Activated CD4-positive, CD25-positive, alpha-beta regulatory T cell treated with anti-CD3 and anti-CD28 coated beads, Interleukin-2, amount 50 U/mL, for 24 hours (primary cell): ENCODE results near the gene NHLRC4.

Experiments
- ATAC-seq, 2 donors: fragments of 150-1000 bp; cut with Tn5 transposase; one replicate each; pipeline ENCODE4 v1.10.0; 2021; ENCODE audit warnings: mild to moderate bottlenecking in 1 of 2, moderate library complexity in 1 of 2

NHLRC4 gene

GRCh38 chr16:606656-607307 is 40.0 kb downstream of the NHLRC4 start:
- no peak for ATAC-seq

DNA sequence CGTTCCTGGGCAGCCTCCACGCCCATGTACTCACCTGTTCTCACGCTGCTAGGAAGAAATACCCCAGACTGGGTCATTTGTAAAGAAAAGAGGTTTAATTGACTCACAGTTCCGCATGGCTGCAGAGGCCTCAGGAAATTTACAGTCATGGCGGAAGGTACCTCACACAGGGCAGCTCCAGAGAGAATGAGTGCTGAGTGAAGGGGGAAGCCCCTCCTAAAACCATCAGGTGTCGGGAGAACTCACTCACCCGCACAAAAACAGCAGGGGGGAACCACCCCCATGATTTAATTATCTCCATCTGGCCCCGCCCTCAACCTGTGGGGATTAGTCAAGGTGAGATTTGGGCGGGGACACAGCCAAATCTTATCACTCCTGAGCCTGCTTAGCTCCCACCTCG is 41.2 kb downstream of the NHLRC4 start:
- peak; percentile 97 to 98 for ATAC-seq

DNA sequence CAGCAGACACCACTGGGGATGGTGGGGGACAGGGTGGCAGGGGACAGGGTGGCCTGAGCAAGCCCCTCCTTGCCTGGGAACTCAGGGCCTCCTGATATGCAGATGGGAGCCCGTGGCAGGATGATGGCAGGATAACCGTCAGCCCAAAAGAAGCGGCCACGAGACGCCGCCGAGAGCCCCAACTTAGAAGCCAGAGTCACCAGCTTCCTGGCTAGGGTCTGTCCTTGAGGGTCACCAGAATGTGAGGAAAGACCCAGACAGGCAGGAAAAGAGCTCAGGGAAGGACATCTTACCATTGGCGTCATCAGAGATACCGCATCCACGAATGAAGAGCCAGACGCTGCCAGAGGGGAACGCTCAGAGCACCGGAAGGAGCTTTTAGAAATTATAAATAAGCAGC is 42.5 kb downstream of the NHLRC4 start:
- ATAC-seq, result no peak

DNA sequence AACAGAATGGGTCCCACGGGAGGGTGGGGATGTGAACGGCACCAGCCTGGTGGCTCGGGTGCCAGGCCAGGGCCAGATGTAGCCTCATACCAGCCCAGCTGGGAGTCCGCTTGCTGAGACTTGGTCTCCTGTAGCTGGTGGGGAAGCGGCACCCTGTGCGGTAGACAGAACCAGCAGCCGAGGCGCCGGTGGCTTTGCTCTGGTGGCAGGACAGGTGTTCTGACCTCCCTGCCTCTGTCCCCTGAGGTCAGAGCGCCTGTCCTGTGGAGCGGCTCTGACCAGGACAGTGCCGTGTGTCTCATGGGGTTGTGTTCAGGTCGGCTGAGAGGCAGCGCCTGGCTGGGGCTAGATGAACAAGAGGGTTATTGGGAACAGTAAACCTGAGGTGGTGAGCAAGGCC is 43.2 kb downstream of the NHLRC4 start:
- no peak for ATAC-seq

DNA sequence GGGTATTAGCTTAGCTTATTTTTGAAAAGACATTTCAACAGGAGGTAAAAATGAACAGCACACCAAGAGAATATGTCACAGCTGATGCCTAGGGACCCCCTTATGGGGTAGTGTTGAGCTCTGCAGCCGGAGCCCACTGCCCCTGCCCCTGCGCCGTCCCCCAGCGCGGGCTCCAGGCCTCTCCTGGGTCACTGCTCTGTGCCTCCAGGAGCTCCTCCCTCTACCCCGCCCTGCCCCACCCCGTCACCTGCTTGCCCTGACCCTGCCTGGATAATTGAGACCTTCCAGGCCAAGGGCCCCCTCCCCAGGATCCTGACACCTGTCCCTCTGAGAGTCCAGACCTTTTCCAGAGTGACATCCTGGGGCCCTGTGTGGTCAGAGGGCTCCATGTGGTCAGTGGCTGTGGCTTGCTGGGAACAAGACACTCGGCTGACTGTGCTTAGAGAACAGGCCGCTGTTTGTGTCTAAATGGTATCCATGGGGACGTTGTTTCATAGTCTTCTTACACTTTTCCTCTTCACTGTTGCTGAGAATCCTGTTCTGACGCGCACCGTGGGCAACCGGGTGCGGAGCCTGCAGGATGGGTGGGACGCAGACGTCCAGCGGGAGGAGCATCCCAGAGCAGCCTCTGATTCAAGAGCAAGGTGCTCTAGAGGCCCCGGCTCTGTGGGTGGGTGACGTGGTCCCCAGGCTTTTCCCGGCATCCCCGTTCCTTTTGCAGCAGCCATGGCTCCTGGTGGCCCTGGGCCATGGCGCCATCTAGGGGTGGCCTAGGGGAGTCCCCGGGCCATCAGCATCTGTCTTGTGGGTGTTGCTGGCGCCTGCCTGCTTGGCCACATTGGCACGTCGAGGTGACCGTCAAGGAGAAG is 43.9 kb downstream of the NHLRC4 start:
- peak in 1 of 2 donors; percentile 18 for ATAC-seq

DNA sequence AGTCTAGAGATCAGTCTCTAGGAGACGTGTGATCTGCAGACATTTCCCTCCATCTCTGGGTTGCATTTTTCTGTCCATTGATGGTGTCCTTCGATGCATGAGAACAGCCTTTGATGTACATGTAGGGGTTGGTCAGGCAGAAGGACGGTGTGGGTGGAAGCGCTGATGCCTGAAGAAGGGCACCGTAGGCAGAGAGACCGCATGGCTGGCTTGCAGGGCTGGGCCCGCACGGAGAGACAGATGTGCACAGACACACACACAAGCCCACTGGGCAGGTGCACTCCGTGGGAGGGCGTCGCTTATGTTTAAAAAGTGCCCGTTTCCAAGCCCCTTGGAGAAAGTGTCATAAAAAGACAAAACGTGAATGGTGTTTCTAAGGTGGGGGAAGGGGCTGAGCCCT is 48.3 kb downstream of the NHLRC4 start:
- ATAC-seq, result no peak

DNA sequence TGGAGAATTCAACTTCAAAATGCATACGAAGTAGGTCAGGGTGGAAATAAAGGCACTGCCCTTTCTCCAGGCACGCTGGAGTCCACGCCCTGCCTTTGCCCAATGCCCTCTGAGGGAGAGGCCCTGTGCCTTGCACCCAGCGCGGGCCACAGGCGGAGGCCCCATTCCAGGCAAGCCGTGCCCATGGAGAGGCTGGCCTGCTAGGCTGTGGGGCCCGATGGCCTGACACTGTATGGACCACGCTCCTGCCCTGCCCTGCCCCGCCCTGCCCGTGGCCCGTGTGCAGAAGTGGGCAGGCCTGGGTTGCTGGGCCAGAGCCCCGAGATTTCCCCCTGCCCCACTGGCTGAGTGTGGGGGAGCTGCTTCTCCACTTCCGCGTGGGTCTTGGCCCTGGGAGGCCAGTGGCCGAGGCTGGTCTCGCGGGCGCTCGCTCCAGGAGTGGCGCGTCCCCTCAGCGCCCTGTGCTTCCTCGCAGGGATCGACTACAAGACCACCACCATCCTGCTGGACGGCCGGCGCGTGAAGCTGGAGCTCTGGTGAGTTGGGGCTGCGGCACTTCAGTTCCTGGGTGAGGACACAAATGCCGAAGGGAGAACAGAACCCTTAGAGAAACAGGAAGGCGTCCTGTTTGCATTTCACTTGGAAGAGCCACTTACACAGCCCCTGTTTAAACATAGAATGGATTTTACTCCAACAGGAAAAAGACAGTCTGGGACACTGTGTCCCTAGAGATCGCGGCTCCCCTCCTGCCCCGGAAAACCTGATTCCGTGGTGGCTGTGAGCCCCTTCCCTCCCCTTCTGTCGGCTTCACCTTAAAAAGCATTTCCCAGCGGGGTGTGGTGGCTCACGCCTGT is 50.2 kb downstream of the NHLRC4 start:
- no peak for ATAC-seq

DNA sequence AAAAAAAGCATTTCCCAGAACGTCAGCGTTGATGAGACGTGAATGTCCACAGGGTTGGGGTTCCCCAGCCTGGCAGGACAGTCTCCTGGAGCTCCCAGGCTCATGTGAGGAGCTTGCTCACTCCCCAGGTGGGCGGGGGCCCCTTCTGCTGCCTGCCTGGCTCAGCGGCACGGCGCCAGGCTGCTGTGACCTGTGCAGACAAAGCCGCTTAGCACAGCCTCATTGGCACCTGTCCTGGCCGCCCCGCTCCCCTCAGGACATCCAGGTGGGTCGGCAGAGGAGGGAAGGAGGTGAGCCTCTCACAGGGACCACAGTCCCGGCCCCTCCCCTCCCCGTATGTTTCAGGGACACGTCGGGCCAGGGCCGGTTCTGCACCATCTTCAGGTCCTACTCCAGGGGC is 51.0 kb downstream of the NHLRC4 start:
- no peak for ATAC-seq
